ENCODE measurements around the gene AGFG1.

Gene AGFG1, protein sequence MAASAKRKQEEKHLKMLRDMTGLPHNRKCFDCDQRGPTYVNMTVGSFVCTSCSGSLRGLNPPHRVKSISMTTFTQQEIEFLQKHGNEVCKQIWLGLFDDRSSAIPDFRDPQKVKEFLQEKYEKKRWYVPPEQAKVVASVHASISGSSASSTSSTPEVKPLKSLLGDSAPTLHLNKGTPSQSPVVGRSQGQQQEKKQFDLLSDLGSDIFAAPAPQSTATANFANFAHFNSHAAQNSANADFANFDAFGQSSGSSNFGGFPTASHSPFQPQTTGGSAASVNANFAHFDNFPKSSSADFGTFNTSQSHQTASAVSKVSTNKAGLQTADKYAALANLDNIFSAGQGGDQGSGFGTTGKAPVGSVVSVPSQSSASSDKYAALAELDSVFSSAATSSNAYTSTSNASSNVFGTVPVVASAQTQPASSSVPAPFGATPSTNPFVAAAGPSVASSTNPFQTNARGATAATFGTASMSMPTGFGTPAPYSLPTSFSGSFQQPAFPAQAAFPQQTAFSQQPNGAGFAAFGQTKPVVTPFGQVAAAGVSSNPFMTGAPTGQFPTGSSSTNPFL

DNA sequence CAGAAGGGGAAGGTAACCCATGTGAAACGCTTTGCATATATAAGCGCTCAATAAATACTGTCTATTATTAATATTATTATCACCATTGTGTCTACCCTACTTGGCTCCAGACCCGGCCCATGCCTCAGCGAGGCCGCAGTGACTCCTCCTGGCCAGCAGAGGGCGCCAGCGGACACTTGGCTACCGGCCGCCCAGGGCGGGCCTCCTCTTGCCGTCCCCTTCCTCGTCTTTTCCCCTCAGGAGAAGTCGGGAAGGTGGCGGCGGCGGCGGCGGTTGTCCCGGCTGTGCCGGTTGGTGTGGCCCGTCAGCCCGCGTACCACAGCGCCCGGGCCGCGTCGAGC, at the start of gene AGFG1:
Gene AGFG1, plus strand, starts transcription at position 233 of the 341 bp plus-strand sequence. CDS start 266 bp downstream, outside the sequence.
- DNase-seq (ENCODE audit: low read depth), result no peak

DNA sequence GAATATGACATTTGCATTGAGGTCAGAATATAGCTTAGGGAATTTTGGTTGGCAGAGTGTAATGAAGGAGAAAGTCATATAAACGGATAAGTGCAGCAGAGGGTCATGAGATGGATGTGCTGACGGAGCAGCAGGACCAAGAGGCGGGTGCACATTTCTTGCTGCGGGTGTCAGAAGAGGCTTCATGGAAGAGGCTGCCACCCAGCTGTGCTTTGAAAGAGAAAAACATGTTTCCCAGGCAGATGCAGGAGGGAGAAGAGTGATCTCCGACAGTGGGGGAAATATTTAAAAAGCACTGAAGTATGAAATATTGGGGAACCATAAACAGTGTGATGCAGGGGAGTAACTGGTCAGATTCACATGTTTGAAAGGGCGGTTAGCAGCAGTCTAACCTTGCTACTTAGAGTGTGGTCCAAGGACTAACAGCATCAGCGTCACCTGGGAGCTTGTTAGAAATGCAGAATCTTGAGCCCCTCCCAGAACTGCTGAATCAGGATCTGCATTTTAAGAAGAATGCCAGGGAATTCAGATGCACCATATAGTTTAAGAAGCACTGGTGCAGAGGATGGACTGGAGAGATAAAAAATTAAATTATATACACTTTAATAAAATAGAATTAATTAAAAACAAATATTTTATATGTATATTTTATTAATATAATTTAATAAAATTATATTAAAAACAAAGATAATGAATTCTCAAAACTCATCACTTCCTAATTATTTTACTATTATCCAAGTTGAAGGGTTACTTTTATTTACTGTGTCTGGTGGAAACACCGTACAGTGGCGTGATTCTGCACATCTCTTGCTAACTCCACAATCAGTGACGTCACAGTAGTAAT, 48.1 kb upstream of the AGFG1 start:
- DNase-seq (ENCODE audit: low read depth), result no peak

DNA sequence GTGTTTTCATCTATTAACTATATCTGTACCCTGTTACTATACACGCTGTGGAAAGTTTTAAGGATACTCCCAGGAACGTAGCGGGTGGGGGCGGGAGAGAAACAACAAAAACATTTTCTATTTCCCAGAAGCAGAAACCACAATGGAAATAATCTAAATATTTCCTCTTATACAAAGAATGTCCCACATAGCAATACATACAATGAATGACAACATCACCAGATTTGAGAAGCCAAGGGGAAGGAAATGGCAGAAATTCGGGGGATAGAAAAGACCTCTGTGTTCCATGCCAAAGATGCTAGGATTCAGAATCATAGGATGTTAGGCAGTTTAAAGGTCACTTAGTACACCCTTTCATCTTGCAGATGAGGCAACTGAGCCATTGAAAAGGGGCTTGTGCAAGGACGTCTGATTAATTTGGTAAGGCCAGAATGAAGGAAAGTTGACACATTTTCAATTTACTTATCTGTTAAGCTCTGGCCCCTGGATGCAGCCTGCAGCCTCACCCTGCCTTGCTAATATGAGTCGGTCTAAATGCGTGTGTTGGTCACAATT, 43.1 kb upstream of the AGFG1 start:
- no peak for DNase-seq (ENCODE audit: low read depth)

DNA sequence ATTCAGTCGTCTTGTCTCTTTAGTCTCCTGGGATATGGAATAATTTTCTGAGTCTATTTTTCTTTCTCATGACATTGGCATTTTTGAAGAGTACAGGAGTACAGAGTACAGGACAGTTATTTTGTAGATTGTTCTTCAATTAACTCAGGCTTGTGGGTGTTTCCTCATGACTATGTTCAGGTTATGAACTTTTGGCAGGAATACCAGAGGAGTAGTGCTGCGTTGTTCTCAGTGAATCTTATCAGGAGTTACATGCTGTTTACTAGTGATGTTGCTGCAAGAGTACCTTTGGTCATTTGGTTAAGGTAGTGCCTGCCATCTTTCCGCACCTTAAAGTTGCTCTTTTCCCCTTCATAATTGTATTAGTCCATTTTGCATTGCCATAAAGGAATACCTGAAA, 41.3 kb upstream of the AGFG1 start:
- no peak for DNase-seq (ENCODE audit: low read depth)

DNA sequence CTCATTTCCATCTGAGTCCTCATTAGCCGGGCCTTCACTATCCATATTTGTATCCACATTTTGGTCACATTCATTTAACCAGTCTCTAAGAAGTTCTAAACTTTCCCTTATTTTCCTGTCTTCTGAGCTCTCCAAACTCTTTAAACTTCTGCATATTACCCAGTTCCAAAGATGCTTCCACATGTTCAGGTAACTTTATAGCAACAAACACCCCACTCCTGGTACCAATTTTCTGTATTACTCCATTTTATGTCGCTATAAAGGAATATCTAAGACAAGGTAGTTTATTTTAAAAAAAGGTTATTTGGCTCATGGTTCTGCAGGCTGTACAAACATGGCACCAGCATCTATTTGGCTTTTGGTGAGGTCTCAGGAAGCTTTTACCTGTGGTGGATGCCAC, 38.8 kb upstream of the AGFG1 start:
- DNase-seq (ENCODE audit: low read depth), result no peak

DNA sequence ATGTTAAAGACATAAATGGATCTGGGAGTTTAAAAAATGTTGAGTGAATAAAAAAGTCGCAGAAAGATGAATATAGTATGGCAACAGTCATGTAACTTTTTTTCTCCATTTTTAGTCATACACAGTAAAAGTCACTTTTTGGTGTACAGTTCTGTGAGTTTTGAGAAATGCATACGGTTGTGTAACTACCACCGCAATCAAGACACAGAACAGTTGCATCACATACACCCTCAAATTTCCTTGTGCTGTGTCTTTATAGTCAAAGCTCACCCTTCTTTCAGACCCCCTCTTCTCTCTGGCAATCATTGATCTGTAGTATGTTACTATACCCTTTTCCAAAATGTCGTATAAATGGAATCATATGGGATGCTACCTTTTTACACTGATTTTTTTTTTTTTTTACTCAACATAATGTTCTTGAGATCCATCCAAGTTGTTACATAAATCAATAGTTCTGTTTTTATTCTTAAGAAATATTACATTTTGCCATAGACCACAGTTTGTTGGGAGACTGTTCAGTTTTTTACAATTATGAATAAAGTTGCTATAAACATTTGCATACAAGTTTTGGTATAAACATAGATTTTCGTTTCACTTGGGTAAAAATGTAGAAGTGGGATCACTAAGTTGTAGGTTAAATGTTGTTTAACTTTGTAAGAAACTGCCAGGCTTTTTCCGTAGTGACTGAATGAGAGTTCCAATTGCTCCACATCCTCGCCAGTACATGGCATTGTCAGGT, 35.4 kb upstream of the AGFG1 start:
- DNase-seq (ENCODE audit: low read depth), result no peak

DNA sequence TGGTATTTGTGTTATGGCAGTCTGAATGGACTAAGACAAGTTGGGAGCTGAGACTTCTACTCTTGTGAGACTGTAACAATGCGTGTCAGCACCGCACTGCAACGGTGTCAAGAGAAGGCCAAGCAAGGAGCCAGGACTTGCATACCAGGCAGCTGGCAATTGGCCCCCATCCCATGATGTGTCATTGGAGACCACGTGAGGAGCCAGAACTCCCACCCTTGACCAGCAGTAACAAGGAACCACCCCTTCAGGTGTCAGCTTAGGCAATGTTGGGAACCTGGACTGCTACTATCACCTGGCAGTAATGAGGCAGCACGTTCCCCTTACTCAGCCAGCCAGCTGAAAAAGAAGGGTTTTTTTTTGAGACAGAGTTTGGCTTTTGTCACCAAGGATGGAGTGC, 32.7 kb upstream of the AGFG1 start:
- DNase-seq (ENCODE audit: low read depth), result no peak

DNA sequence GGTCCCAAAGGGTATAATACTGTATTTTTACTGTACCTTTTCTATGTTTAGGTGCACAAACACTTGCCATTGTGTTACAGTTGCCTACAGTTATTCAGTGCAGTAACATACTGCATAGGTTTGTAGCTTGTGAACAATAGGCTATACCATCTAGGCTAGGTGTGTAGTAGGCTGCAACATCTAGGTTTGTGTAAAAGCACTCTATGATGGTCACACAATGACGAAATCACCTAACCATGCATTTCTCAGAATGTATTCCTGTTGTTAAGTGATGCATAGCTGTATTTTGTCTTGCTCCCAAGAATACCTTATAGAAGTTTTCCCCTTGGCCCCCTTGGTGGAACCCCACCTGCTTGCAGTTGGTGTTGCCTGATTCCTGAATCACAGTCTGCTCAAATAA, 29.3 kb upstream of the AGFG1 start:
- no peak for DNase-seq (ENCODE audit: low read depth)

DNA sequence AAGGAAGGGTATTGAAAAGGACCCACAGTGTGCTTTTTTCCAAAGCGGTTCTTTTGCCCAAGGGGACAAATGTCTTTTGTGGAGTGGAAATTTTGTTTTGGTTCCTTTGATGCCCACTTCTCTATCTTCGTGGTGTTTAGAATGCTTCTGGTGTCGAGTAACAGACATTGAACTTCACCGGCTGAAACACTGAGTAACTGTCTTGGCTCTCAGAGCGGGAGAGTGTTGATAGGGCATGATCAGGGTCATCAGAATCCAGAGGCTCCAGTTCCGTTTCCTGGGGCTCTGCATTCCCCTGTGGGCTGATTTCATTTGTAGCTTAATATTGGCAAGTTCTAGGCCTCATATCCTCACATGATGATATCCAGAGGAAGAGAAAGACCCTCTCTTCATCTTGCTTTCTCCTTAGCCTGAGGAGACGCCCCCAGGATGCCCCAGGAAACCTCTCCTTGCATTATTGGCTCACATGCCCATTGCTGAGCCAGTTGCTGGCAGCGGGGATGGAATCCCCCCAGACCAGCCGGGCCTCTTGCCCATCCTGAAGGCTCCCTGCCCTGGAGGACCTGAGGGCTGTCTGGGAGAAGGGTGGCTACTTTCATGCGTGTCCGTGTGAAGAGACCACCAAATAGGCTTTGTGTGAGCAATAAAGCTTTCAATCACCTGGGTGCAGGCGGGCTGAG, 27.9 kb upstream of the AGFG1 start:
- DNase-seq (ENCODE audit: low read depth), result no peak

DNA sequence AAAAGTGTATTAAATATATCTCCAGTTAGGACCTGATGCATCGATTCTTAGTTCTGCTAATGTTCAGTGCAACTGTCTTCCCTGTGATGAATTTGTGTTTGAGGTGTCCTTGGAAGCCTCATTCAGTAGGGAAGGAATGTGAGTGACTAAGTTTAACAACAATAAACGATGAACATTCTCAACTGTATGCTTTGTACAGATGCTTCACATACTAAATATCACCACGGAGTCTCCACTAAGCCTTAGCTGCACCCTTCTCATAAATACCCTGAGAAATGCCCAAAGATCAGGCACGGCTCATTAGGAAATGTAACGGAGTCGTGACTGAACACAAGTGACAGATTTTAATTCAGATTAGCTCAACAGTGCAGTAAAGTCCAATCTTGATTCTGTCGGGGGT, 24.4 kb upstream of the AGFG1 start:
- peak; percentile 55 for DNase-seq (ENCODE audit: low read depth)

DNA sequence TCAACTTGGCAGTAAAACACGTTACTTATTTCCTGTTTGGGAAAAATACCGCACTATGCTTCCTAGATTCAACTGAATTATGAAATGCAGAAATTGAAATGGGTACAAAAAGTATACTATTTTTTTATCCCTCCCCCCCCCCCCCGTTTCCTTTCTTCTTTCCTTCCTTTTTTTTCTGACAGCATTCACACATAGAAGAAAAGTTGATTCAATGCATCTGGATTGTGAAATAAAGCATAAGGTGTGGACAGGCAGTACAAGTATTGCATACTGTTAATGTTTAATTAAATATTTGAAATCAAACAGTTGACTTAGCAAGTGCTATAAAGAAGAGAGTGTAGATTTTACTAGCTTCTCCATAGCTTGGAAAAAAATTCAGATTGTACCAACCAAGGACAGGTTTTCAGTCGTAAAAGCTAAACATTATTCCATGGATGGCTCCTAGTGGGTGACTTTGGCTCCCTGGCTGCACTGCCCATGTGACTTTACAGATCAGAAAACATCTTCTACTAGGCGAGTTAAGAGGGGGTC, 21.6 kb upstream of the AGFG1 start:
- no peak for DNase-seq (ENCODE audit: low read depth)

DNA sequence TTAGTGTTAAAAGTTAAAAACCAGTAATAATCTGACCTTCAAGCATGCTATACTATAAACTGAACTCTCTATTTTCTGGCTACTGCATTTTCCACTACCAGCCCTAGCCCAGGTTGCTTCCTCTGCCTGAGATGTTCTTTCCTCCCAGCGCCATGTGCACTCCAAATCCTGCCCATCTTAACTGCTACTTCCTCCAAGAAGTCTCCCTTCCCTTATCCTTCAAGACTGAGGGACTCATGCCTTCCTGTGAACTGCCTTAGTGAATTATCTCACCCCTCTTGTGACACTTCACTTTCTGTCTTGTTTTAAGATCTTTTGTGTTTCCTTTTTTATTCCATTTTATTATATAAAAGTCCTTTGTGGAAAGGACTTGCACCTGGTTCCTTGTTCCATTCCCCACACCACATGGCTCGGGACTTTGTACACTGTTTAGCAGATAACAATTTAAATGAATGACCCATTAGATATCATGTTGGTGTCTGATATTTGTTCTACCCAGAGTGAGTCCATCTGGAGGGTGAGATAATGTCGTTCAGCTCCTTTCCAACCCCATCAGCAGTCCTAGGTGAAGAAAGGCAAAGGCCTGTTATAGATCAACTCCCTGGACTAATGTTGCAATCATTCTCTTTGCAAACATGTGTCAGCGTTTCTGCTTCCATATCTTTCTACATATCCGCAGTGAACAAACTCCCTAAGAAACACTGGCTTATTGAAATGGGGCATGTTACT, 20.9 kb upstream of the AGFG1 start:
- peak; percentile 30 for DNase-seq (ENCODE audit: low read depth)

DNA sequence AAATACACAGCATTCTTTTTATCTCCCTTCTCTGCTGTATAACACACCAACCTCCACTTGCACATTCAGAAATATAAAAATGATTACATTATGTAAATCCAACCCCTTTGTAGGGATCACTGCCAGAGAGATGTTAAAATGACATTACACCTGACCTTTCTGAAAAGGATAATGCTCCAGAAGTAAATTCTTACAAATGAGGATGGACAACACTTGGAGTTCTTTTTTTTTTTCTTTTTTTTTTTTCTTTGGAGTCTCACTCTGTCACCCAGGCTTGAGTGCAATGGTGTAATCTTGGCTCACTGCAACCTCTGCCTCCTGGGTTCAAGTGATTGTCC, 20.3 kb upstream of the AGFG1 start:
- no peak for DNase-seq (ENCODE audit: low read depth)

DNA sequence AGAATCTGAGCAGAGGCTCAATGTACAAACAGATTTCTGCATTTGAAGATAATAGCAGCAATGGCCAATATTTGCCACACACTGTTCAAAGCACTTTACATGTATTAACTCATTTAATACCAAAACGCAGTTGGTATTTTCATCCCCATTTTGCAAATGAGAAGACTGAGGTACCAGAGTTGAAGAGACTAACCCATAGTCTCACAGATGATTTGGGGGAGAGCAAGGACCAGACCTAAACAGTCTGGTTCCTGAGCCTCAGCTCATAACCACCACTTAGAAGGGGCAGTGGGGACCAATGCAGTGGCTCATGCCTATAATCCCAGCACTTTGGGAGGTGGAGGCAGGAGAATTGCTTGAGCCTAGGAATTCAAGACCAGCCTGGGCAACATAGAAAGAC, 18.1 kb upstream of the AGFG1 start:
- no peak for DNase-seq (ENCODE audit: low read depth)

DNA sequence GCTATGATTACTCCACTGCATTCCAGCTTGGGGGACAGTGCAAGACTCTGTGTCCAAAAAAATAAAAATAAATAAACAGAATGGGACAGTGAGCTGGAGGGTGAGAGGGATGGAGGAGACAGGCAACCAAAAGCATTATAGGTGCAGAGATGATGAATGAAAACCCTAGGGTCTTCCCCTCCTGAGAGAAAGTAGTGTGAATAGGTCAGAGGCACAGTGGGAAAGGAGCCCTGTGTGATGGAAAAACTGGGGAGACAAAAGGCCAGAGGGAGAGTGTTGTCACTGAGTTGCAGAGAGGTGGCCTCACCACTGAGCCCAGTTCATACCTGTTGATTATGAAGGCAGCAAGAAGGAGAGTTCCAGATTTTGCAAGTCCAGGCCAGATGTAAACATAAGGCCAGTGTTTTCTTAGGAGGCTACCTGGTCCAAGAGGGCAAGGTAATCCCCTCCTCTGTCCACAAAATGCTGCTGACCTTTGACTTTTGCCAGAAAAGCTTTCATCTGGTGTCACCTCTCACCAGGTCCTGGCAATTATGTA, 17.6 kb upstream of the AGFG1 start:
- no peak for DNase-seq (ENCODE audit: low read depth)

DNA sequence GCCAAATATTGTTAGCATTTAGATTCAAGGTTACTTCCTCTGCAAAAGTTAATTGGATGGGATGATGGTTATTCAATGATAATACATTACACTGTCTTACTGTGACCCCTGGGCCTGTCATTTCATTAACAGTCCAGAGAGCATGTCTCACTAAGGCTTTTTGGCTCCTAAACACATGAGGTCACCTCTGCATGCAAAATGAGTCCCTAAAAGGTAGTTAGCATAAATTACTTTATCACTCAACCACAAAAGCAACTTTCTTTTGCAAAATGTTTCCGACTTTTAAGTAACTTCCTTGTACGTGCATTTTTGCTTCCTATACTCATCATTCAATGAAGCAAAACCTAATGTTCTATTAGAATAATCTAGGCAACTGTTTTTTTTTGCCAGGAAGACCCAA, 16.8 kb upstream of the AGFG1 start:
- peak; percentile 27 for DNase-seq (ENCODE audit: low read depth)

DNA sequence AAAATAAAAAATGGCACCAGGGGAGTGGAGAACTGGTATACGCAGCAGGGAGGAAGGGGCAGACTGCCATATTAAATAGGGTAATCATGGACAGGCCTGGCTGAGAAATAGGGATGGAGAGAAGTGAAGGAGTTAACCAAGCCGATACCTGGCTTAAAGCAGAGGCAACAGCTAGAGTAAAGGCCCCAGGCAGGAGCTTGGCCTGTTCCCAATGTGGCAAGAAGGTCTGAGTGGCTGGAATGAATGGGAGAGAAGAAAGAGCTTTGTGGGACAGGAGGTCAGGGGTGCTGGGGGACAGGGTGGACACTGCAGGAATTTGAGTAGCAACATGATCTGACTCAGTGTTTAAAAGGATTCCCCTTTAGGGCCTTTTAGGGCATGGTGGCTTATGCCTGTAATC, 15.9 kb upstream of the AGFG1 start:
- no peak for DNase-seq (ENCODE audit: low read depth)

DNA sequence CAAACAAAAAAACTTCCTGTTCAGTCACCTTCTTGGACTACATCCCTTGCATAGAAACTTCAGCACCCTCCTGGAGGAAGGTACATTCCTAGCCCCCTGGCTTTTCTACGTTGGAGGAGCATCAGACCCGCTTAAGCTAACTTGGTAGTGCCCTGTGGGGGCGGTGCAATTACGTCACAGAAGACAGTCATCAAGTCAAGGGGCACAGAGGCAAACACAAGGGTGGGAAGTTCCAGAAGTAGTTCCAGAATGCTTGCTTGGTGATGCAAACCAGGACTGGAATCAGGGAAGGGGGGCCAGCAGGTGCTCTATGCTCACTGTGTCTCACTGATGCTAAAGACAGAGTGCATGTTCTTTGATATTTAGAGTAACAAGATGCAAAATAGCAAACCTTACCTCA, 15.2 kb upstream of the AGFG1 start:
- no peak for DNase-seq (ENCODE audit: low read depth)

DNA sequence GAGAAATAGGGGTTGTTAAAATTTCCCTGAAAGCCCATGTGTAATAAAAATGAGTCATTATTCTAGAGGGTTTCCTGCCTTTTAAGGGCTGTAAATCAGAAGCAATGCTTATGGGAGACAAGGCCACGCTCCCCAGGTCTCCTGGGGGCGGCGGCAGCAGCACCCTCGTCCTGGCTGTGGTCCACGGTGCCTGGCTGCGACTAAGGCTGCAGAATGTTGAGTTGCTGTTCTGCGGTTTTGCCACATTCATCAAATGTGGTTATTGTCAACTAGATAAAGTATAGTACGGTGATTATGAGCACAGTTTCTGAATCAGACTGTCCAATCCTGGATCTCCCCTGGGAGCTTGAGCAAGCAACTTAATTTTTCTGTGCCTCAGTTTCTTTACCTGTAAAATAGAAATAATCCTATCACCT, 11.9 kb upstream of the AGFG1 start:
- DNase-seq (ENCODE audit: low read depth), result peak; percentile 49

DNA sequence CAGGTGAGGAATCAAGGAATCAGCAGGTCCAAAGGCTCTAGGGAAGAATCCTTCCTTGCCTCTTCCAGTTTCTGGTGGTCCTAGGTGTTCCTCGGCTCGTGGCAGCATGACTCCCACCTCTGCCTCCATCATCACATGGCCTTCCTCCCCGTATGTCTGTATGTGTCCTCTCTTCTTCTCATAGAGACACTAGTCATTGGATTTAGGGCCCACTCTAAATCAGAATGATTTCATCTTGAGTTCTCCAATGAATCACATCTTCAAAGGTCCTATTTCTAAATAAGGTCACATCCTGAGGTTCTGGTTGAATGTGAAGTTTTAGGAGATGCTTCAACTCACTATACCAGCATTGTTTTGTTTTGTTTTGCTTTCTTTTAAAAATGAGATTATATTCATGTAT, 11.1 kb upstream of the AGFG1 start:
- no peak for DNase-seq (ENCODE audit: low read depth)
